D721Med (cell line): ENCODE data around the gene MBOAT1.

Experiments used
- DNase-seq: peaks from one replicate; pipeline ENCODE4 v3.0.0; 2011; ENCODE audit warnings: low spot score; ENCODE audit not compliant: insufficient read length
- FAIRE-seq: peaks from 2 replicates; lab custom pipeline; 2011; peaks lifted over from hg19 to GRCh38; lab: Jason Lieb, UNC
- TF ChIP-seq, protein P1 (sequence below): IDR thresholded peaks from 2 replicates; pipeline ENCODE4 v1.5.1; 2012; ENCODE audit warnings: mild to moderate bottlenecking, control low read depth; ENCODE audit not compliant: insufficient read depth; ENCODE audit errors: missing control alignments

Gene MBOAT1

DNA sequence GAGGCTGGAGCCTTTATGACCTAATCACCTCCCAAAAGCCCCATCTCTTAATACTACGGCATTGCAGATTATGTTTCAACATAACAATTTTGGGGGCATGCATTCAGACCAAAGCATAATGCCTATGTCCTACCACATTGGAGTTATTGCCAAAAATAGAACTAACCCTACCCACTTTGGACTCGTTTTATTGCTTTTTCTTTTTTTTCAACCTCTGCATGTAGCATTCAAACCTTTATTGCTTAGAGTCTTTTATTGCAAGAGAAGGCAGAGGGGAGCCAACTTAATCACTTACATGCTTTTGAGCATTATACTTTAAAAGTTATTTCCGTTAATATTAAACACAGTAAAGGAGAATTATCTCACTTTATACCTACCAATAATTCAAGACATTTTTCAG, 8.1 kb upstream of the MBOAT1 start:
- TF ChIP-seq, protein P1, sequence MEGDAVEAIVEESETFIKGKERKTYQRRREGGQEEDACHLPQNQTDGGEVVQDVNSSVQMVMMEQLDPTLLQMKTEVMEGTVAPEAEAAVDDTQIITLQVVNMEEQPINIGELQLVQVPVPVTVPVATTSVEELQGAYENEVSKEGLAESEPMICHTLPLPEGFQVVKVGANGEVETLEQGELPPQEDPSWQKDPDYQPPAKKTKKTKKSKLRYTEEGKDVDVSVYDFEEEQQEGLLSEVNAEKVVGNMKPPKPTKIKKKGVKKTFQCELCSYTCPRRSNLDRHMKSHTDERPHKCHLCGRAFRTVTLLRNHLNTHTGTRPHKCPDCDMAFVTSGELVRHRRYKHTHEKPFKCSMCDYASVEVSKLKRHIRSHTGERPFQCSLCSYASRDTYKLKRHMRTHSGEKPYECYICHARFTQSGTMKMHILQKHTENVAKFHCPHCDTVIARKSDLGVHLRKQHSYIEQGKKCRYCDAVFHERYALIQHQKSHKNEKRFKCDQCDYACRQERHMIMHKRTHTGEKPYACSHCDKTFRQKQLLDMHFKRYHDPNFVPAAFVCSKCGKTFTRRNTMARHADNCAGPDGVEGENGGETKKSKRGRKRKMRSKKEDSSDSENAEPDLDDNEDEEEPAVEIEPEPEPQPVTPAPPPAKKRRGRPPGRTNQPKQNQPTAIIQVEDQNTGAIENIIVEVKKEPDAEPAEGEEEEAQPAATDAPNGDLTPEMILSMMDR = no peak
- DNase-seq (no peak), FAIRE-seq (no peak)

DNA sequence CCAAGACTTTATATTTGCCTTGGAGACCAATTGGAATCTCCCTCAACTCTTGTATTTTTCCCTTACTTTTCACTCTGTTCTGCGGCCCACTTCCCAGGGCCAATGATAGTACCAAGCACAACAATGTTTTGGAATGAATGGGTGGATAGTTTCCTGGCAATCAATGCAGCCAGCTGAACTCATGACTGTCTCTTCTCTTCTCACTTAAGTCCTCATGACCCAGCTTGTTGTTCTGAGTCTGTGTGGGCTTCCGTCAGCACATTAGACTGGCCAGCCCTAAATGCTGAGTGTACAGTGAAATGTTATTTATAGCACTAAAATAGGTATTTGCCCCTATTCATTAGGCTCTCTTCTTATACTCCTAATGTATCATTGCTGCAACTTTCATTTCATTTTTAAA, 5.6 kb upstream of the MBOAT1 start:
- FAIRE-seq (no peak), DNase-seq (no peak)
- TF ChIP-seq, protein P1 = no peak

DNA sequence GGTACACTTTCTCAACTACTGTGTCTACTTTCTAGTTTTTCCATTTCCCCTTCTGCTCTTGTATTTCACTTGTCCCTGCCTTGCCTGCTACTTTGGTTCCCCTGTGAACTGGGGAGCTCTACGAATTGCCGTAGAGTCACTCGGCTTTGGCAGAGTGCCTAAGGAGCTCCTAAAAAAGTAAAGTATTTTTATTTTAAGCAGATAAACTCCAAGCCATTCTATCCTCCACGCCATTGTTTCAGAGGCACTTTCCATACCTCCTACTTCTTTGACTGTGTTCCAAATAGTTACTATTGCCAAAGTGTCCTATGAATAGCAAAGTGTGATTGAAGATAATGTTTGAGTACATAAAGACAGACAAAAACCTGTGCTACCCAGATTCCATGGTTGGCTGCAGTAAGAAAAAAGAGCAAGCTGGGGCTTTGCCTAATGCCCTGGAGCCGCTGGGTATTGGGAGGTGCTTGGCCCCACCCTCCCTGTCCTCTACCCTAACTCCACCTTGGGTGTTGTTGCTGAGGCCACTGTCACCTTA, 5.1 kb upstream of the MBOAT1 start:
- FAIRE-seq = no peak

DNA sequence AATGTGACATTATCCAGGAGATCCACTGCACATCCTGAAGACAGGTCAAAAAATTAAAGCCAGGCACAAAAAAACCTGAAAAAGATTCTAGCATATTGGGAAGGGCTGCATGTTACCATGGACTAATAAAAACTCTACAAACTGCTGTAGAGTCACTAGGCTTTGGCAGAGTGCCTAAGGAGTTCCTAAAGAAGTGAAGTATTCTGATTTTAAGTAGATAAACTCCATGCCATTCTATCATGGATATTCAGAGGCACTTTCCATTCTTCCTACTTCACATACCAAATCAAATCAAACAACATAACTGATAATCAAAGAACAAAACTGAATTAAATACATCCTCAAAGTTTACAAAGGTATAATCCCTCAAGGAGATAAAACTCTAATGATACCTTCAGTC, 3.0 kb upstream of the MBOAT1 start:
- FAIRE-seq = no peak
- DNase-seq = no peak
- TF ChIP-seq, protein P1 = no peak

More for the DNA sequence above, 5.1 kb upstream of the MBOAT1 start:
- DNase-seq = no peak
- TF ChIP-seq, protein P1 = no peak

DNA sequence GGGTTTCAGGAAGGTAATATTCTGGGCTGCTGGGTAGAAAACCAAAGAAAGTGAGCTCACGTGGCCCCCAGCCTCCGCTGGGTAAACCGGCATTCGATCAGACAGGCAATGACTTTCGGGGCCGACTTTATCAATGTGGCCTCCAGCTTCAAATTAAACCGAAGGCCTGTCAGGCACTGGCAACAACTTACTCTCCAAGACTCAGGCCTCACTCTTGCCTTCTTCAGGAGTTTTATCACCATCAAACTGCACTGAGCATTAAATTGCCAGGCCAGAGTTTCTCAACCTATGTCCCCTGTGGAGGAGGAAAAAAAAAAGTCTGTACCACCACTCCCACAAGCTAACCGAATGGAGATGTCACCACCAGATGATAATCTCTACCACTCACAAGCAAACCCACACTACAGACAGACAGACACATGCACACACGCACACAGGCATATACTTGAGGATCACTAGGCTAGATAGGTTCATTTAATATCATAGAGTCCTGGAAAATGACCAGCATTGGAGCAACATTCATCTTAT, 1.1 kb upstream of the MBOAT1 start:
- TF ChIP-seq, protein P1 = no peak
- DNase-seq (no peak), FAIRE-seq (no peak)

DNA sequence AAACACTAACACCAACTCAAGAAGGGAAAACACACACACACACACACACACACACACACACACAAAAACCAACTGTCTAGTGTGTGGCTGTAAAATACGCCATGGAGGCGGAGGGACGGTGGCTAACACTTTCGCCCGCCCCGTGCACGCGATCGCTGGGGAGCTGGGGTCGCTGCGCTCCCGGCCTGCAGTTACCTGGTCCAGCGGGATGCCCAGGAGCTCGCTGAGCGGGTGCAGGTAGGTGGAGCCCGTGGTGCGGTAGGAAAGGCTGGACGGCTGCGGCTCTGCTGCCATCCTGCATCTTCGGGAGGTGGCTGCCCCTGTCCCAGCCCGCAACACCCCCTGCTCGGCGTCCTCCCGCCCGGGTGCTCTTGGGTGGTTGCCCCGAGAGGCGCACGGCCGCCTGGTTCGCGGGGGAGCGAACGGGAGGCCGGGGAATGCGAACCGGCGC, 303 bp downstream of the MBOAT1 start:
- DNase-seq (no peak), FAIRE-seq (no peak)

More for the DNA sequence above, 303 bp downstream of the MBOAT1 start:
- TF ChIP-seq, protein P1 = no peak
